ENCODE measurements around the gene TSR3. TPM values are rescaled to one million over a fixed set of nuclear protein-coding genes. Genes with fewer than 3 reads are reported as not detected.

Gene TSR3
- total and polyA plus RNA-seq, 2 donors from 2014 or later = 44.8 to 95.4 TPM

- H3K27ac ChIP-seq (ENCODE audit: low read depth in 2 of 2, low read length in 2 of 2) = no peak overlapping the region
- no peak for TF ChIP-seq CTCF (IDR thresholded peaks at IDR 0.05; ENCODE audit: borderline replicate concordance, extremely low read depth, insufficient read depth)
- H3K4me1 ChIP-seq (ENCODE audit: control insufficient read depth in 2 of 3, insufficient read depth in 2 of 3, low read depth in 1 of 3, low read length in 3 of 3) = peaks cover 0 to 14% (median 13%) of the 10 kb centered on the region in 3 donors
- peak in 2 of 5 donors; percentile 37 to 73 for DNase-seq
- intact Hi-C loops (cut with DNase I) = no loop called here
- H3K9ac ChIP-seq (ENCODE audit: low read length in 3 of 3) = no peak overlapping the region
- H3K27me3 ChIP-seq (ENCODE audit: control insufficient read depth, insufficient read depth, low read length) = peaks cover 13% of the 10 kb centered on the region
- no peaks in the 10 kb centered on the region for H3K36me3 ChIP-seq (ENCODE audit: control insufficient read depth in 2 of 3, insufficient read depth in 3 of 3, low read length in 3 of 3)
- no peaks in the 10 kb centered on the region for H3K9me3 ChIP-seq (ENCODE audit: control insufficient read depth in 2 of 3, insufficient read depth in 1 of 3, low read length in 3 of 3)
- FAIRE-seq = no peak
- peak overlapping the region in 1 of 3 donors; percentile 25 for H3K4me3 ChIP-seq (ENCODE audit: low read length in 3 of 3)
Measured at GRCh38 chr16:1333854-1334700, 17.6 kb downstream of the TSR3 start.

GRCh38 chr16:1333149-1333812, 18.4 kb downstream of the TSR3 start, which contains the start of gene BAIAP3:
Gene BAIAP3 (plus strand): TSS chr16:1333645. CDS start chr16:1338550, 4,905 bp downstream.
- peak within 1 kb of the TSS in 1 of 3 donors; percentile 73 for H3K9ac ChIP-seq (ENCODE audit: low read length in 3 of 3)
- H3K36me3 ChIP-seq (ENCODE audit: control insufficient read depth in 2 of 3, insufficient read depth in 3 of 3, low read length in 3 of 3) = no peaks in the 10 kb centered on the region
- H3K9me3 ChIP-seq (ENCODE audit: control insufficient read depth in 2 of 3, insufficient read depth in 1 of 3, low read length in 3 of 3) = no peaks in the 10 kb centered on the region
- peak within 1 kb of the TSS in 2 of 3 donors; percentile 18 to 56 for H3K4me3 ChIP-seq (ENCODE audit: low read length in 3 of 3)
- H3K27me3 ChIP-seq (ENCODE audit: control insufficient read depth, insufficient read depth, low read length) = peaks cover 13% of the 10 kb centered on the region
- no peak for FAIRE-seq
- H3K27ac ChIP-seq (ENCODE audit: low read depth in 2 of 2, low read length in 2 of 2) = peak within 1 kb of the TSS; percentile 74 to 76
- intact Hi-C loops (cut with DNase I) = no loop called here
- TF ChIP-seq CTCF (IDR thresholded peaks at IDR 0.05; ENCODE audit: borderline replicate concordance, extremely low read depth, insufficient read depth) = no peak
- peaks cover 0 to 14% (median 13%) of the 10 kb centered on the region in 3 donors for H3K4me1 ChIP-seq (ENCODE audit: control insufficient read depth in 2 of 3, insufficient read depth in 2 of 3, low read depth in 1 of 3, low read length in 3 of 3)
- peak in 3 of 5 donors; percentile 42 to 87 (median 74) for DNase-seq

GRCh38 chr16:1332618-1333148, 19.0 kb downstream of the TSR3 start:
- H3K27me3 ChIP-seq (ENCODE audit: control insufficient read depth, insufficient read depth, low read length) = peaks cover 13% of the 10 kb centered on the region
- peak overlapping the region in 1 of 3 donors; percentile 73 for H3K9ac ChIP-seq (ENCODE audit: low read length in 3 of 3)
- no peak for TF ChIP-seq CTCF (IDR thresholded peaks at IDR 0.05; ENCODE audit: borderline replicate concordance, extremely low read depth, insufficient read depth)
- FAIRE-seq (no peak), DNase-seq (no peak)
- no peaks in the 10 kb centered on the region for H3K36me3 ChIP-seq (ENCODE audit: control insufficient read depth in 2 of 3, insufficient read depth in 3 of 3, low read length in 3 of 3)
- peaks cover 0 to 13% (median 12%) of the 10 kb centered on the region in 3 donors for H3K4me1 ChIP-seq (ENCODE audit: control insufficient read depth in 2 of 3, insufficient read depth in 2 of 3, low read depth in 1 of 3, low read length in 3 of 3)
- intact Hi-C loops (cut with DNase I) = no loop called here
- H3K27ac ChIP-seq (ENCODE audit: low read depth in 2 of 2, low read length in 2 of 2) = peak overlapping the region; percentile 74 to 76
- peak overlapping the region in 2 of 3 donors; percentile 18 to 56 for H3K4me3 ChIP-seq (ENCODE audit: low read length in 3 of 3)
- no peaks in the 10 kb centered on the region for H3K9me3 ChIP-seq (ENCODE audit: control insufficient read depth in 2 of 3, insufficient read depth in 1 of 3, low read length in 3 of 3)

Measured in kidney (tissue), 14 donors.